Activated CD4-positive, CD25-positive, alpha-beta regulatory T cell (primary cell): ENCODE results near the gene NCAPD2.

Experiments used
- DNase-seq, 4 experiments: peaks; one replicate each; lab custom pipeline; 2025; lab: John Stamatoyannopoulos, UW

Gene NCAPD2

GRCh38 chr12:6570264-6570887 lies 76.5 kb downstream of the NCAPD2 start:
- no peak for DNase-seq

GRCh38 chr12:6573001-6573400 lies 79.1 kb downstream of the NCAPD2 start:
- no peak for DNase-seq

GRCh38 chr12:6574576-6575295 lies 80.8 kb downstream of the NCAPD2 start:
- DNase-seq: no peak

GRCh38 chr12:6575648-6576047 lies 81.7 kb downstream of the NCAPD2 start:
- no peak for DNase-seq
